MM.1S (cell line): ENCODE results near the gene PVR.

Experiments used
- DNase-seq: peaks from one replicate; pipeline ENCODE4 v3.0.0-alpha.2; 2015
- H2AFZ ChIP-seq: fragments of 300-600 bp; sonication (generic); 2 replicates; pipeline ENCODE4 v1.6.0; 2016; ENCODE audit warnings: antibody characterized with exemption, low read length
- H3F3A ChIP-seq: fragments of 300-600 bp; sonication (generic); 2 replicates; pipeline ENCODE4 v1.6.1; 2016; ENCODE audit warnings: mild to moderate bottlenecking, antibody characterized with exemption, low read length, moderate library complexity, mixed read lengths; ENCODE audit not compliant: insufficient read depth
- H3K27ac ChIP-seq: fragments of 300-600 bp; sonication (generic); 2 replicates; pipeline ENCODE4 v1.5.1; 2016; ENCODE audit warnings: mild to moderate bottlenecking, low read length
- H3K27me3 ChIP-seq: fragments of 300-600 bp; sonication (generic); replicated peaks from 2 replicates; pipeline ENCODE4 v1.6.0; 2016; ENCODE audit warnings: low read length; ENCODE audit not compliant: insufficient read depth
- H3K36me3 ChIP-seq: fragments of 300-600 bp; sonication (generic); replicated peaks from 2 replicates; pipeline ENCODE4 v1.6.1; 2016; ENCODE audit warnings: mild to moderate bottlenecking, low read length, mixed read lengths; ENCODE audit not compliant: insufficient read depth
- H3K4me1 ChIP-seq: fragments of 300-600 bp; sonication (generic); 2 replicates; pipeline ENCODE4 v1.6.1; 2016; ENCODE audit warnings: low read length, mixed read lengths
- H3K4me2 ChIP-seq: fragments of 300-600 bp; sonication (generic); 2 replicates; pipeline ENCODE4 v1.6.0; 2016; ENCODE audit warnings: low read depth, low read length
- H3K4me3 ChIP-seq: fragments of 300-600 bp; sonication (generic); 2 replicates; pipeline ENCODE4 v1.5.1; 2016; ENCODE audit warnings: low read length, mixed read lengths
- H3K79me2 ChIP-seq: fragments of 300-600 bp; sonication (generic); 2 replicates; pipeline ENCODE4 v1.6.1; 2016; ENCODE audit warnings: mixed run types, low read length, mixed read lengths
- H3K9ac ChIP-seq: fragments of 300-600 bp; sonication (generic); 2 replicates; pipeline ENCODE4 v1.6.1; 2016; ENCODE audit warnings: low read length, mixed read lengths
- H3K9me2 ChIP-seq: fragments of 300-600 bp; sonication (generic); replicated peaks from 2 replicates; pipeline ENCODE4 v1.6.1; 2016; ENCODE audit warnings: mild to moderate bottlenecking, low read length, mixed read lengths; ENCODE audit not compliant: insufficient read depth
- H3K9me3 ChIP-seq: fragments of 300-600 bp; sonication (generic); replicated peaks from 2 replicates; pipeline ENCODE4 v1.6.1; 2016; ENCODE audit warnings: mild to moderate bottlenecking, low read length, mixed read lengths; ENCODE audit not compliant: insufficient read depth
- H4K20me1 ChIP-seq: fragments of 300-600 bp; sonication (generic); 2 replicates; pipeline ENCODE4 v1.6.1; 2016; ENCODE audit warnings: mild to moderate bottlenecking, low read length, moderate library complexity, mixed read lengths; ENCODE audit not compliant: insufficient read depth
- EZH2 ChIP-seq: fragments of 300-600 bp; sonication (generic); optimal IDR thresholded peaks from 2 replicates; pipeline ENCODE3; 2017; ENCODE audit warnings: low read depth, mild to moderate bottlenecking, antibody characterized with exemption, low read length, mixed read lengths
- EZH2phosphoT487 ChIP-seq: fragments of 300-600 bp; sonication (generic); IDR thresholded peaks from 2 replicates; pipeline ENCODE4 v1.6.1; 2018; ENCODE audit warnings: antibody characterized with exemption, low read length
- TF ChIP-seq, protein P1 (sequence below): fragments of 300-600 bp; sonication (generic); IDR thresholded peaks from 2 replicates; pipeline ENCODE4 v1.5.1; 2016; ENCODE audit warnings: antibody characterized with exemption, low read length, mixed read lengths

Gene PVR

DNA sequence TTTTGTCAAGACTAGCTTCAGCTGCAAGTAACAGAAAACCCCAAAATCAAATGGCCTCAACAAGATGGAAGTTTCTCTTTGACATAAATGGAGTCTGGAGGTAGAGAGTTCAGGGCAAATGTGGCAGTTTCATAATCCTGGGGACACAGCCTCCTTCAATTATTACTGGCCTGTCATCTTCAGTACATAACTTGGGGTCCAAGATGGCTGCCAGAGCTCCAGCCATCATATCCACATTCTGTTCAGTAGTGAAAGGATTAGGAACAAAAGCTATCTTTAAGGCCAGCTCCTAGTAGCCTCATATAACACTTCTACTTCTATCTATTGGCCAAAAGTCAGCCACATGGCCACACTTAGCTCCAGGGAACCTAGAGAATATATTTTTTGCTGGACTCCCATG, 45.4 kb upstream of the PVR start:
- Histone ChIP-seq H3K4me3 (no peak overlapping the region), H3K9me2 (no peaks in the 10 kb centered on the region), H3K9ac (no peak overlapping the region), H3K4me1 (no peaks in the 10 kb centered on the region), H3K9me3 (no peaks in the 10 kb centered on the region), H2AFZ (no peak overlapping the region), H3K27me3 (peaks cover 38% of the 10 kb centered on the region; the same call in 1 of the 2 replicates), H3F3A (no peaks in the 10 kb centered on the region), H4K20me1 (no peaks in the 10 kb centered on the region), H3K79me2 (no peaks in the 10 kb centered on the region), H3K27ac (no peak overlapping the region), H3K4me2 (no peak overlapping the region), H3K36me3 (no peaks in the 10 kb centered on the region)
- TF ChIP-seq EZH2 = no peak
- TF ChIP-seq, protein P1, sequence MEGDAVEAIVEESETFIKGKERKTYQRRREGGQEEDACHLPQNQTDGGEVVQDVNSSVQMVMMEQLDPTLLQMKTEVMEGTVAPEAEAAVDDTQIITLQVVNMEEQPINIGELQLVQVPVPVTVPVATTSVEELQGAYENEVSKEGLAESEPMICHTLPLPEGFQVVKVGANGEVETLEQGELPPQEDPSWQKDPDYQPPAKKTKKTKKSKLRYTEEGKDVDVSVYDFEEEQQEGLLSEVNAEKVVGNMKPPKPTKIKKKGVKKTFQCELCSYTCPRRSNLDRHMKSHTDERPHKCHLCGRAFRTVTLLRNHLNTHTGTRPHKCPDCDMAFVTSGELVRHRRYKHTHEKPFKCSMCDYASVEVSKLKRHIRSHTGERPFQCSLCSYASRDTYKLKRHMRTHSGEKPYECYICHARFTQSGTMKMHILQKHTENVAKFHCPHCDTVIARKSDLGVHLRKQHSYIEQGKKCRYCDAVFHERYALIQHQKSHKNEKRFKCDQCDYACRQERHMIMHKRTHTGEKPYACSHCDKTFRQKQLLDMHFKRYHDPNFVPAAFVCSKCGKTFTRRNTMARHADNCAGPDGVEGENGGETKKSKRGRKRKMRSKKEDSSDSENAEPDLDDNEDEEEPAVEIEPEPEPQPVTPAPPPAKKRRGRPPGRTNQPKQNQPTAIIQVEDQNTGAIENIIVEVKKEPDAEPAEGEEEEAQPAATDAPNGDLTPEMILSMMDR = no peak
- DNase-seq = no peak

DNA sequence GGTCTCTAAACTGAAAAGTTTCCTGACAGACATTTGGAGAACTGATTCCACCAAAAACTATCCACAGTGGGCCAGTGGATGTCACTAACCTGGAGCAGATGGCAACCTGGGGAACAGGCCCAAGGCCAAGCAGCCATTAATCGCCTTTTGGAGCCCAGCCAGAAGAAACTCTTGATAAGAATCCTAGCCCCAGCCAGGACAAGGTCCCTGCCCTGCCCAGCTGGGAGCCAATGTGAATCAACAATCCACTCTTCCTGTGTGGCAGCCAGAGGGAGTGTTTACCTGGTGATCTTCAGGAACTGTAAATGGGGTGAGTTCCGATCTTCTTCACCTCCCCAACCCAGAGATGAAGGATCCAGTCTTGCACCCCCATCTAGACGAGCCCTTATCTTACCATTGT, 44.8 kb upstream of the PVR start:
- H4K20me1 ChIP-seq = no peaks in the 10 kb centered on the region
- no peaks in the 10 kb centered on the region for H3F3A ChIP-seq
- DNase-seq = no peak
- H2AFZ ChIP-seq = no peak overlapping the region
- no peak overlapping the region for H3K4me3 ChIP-seq
- no peaks in the 10 kb centered on the region for H3K9me3 ChIP-seq
- H3K27me3 ChIP-seq = peaks cover 43% of the 10 kb centered on the region
- no peaks in the 10 kb centered on the region for H3K4me1 ChIP-seq
- no peaks in the 10 kb centered on the region for H3K79me2 ChIP-seq
- no peaks in the 10 kb centered on the region for H3K9me2 ChIP-seq
- no peak overlapping the region for H3K4me2 ChIP-seq
- H3K36me3 ChIP-seq = no peaks in the 10 kb centered on the region
- H3K9ac ChIP-seq = no peak overlapping the region
- no peak overlapping the region for H3K27ac ChIP-seq
- TF ChIP-seq EZH2 (no peak), EZH2phosphoT487 (no peak)
- TF ChIP-seq, protein P1 = no peak

DNA sequence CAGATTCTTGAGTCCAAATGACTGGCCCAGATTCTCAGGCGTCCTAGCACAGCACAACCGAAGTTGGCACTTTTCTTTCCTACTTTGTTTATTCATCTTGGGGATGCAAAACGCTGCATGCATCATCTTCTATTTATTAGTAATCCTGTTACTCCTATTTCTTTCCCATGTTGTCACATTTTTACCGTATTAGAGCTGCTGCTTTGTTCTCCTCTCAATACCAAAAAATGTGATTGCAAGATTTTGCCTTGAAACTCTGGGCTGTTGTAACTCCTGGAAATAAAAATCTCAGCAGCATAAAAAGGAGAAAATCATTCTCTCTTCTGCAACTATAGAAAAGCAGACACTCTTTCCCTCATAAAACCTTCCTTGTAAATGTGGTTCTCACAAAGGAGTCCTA, 43.2 kb upstream of the PVR start:
- no peak overlapping the region for H2AFZ ChIP-seq
- H3K27ac ChIP-seq = no peak overlapping the region
- no peaks in the 10 kb centered on the region for H3K79me2 ChIP-seq
- H3K9me2 ChIP-seq = no peaks in the 10 kb centered on the region
- no peak for DNase-seq
- no peaks in the 10 kb centered on the region for H3K4me1 ChIP-seq
- no peak for TF ChIP-seq EZH2phosphoT487
- TF ChIP-seq, protein P1 = no peak
- no peak for TF ChIP-seq EZH2
- no peak overlapping the region for H3K4me2 ChIP-seq
- no peak overlapping the region for H3K4me3 ChIP-seq
- H3K36me3 ChIP-seq = no peaks in the 10 kb centered on the region
- no peaks in the 10 kb centered on the region for H3K9me3 ChIP-seq
- peaks cover 53% of the 10 kb centered on the region for H3K27me3 ChIP-seq
- H3F3A ChIP-seq = no peaks in the 10 kb centered on the region
- no peaks in the 10 kb centered on the region for H4K20me1 ChIP-seq
- H3K9ac ChIP-seq = no peak overlapping the region
